SK-N-SH (cell line): ENCODE data around the gene UCP3. TPM values are rescaled to one million over a fixed set of nuclear protein-coding genes. Genes with fewer than 3 reads are reported as not detected.

Source experiments
- CTCF ChIA-PET: fragments of 300-600, 350-600 bp; formaldehyde crosslinking; extraction: SDS; loops from one replicate; lab custom pipeline; 2021; lab: Yijun Ruan, JAX
- POLR2A ChIA-PET: fragments of 350-600 bp; sonication (Branson Sonifier 250); formaldehyde crosslinking; extraction: SDS; loops from one replicate; lab custom pipeline; 2020; ENCODE audit warnings: antibody characterized with exemption, inconsistent platforms; lab: Yijun Ruan, JAX
- DNase-seq: peaks from one replicate; pipeline ENCODE4 v3.0.0; 2012
- H2AFZ ChIP-seq: fragments of 200-600 bp; sonication (generic); 2 replicates; pipeline ENCODE4 v1.8.1; 2016; ENCODE audit warnings: antibody characterized with exemption, mild to moderate bottlenecking, low read depth
- H3F3A ChIP-seq: fragments of 200-600 bp; sonication (generic); replicated peaks from 2 replicates; pipeline ENCODE3; 2016; ENCODE audit warnings: antibody characterized with exemption, mild to moderate bottlenecking; ENCODE audit not compliant: insufficient read depth
- H3K27ac ChIP-seq, 2 experiments: fragments of 200-500 bp in 1 of 2; fragments of 200-600 bp in 1 of 2; sonication (Bioruptor generic) in 1 of 2; sonication (generic), shearing (Covaris generic) in 1 of 2; 2 replicates each; pipeline versions ENCODE4 v1.5.1 to v1.6.1; 2014 to 2016; ENCODE audit warnings: low read depth in 2 of 2, inconsistent platforms in 1 of 2, low read length in 1 of 2, mild to moderate bottlenecking in 1 of 2, mixed read lengths in 1 of 2
- H3K27me3 ChIP-seq: fragments of 200-600 bp; sonication (generic), shearing (Covaris generic); 2 replicates; pipeline ENCODE4 v1.6.1; 2016; ENCODE audit warnings: mixed run types; ENCODE audit not compliant: insufficient read depth
- H3K36me3 ChIP-seq, 2 experiments: fragments of 200-500 bp in 1 of 2; fragments of 200-600 bp in 1 of 2; sonication (Bioruptor generic) in 1 of 2; sonication (generic) in 1 of 2; replicated peaks in 1 of 2; 2 replicates each; pipeline versions ENCODE3 to v1.5.1; 2014 to 2016; ENCODE audit warnings: low read length in 1 of 2, mild to moderate bottlenecking in 1 of 2; ENCODE audit not compliant: insufficient read depth in 2 of 2, control insufficient read depth in 1 of 2
- H3K4me1 ChIP-seq, 2 experiments: fragments of 200-500 bp in 1 of 2; fragments of 200-600 bp in 1 of 2; sonication (Bioruptor generic) in 1 of 2; sonication (generic), shearing (Covaris generic) in 1 of 2; 2 replicates each; pipeline versions ENCODE4 v1.5.1 to v1.6.1; 2014 to 2016; ENCODE audit warnings: low read depth in 1 of 2, low read length in 1 of 2, mixed run types in 1 of 2; ENCODE audit not compliant: insufficient read depth in 2 of 2, control insufficient read depth in 1 of 2
- H3K4me2 ChIP-seq: fragments of 200-600 bp; sonication (generic), shearing (Covaris generic); 2 replicates; pipeline ENCODE4 v1.6.1; 2017; ENCODE audit warnings: mixed run types
- H3K4me3 ChIP-seq, 2 experiments: fragments of 200-500 bp in 1 of 2; fragments of 200-600 bp in 1 of 2; sonication (Bioruptor generic) in 1 of 2; sonication (generic), shearing (Covaris generic) in 1 of 2; 2 replicates each; pipeline versions ENCODE4 v1.5.1 to v1.8.1; 2014 to 2016; ENCODE audit warnings: low read depth in 2 of 2, inconsistent platforms in 1 of 2, low read length in 1 of 2, mild to moderate bottlenecking in 1 of 2, mixed read lengths in 1 of 2, moderate library complexity in 1 of 2
- H3K79me2 ChIP-seq: fragments of 200-600 bp; sonication (generic); 2 replicates; pipeline ENCODE4 v1.8.1; 2017; ENCODE audit warnings: mild to moderate bottlenecking; ENCODE audit not compliant: insufficient read depth
- H3K9ac ChIP-seq: fragments of 200-600 bp; sonication (generic); 2 replicates; pipeline ENCODE4 v1.6.1; 2017; ENCODE audit warnings: mixed run types
- H3K9me2 ChIP-seq: fragments of 200-600 bp; sonication (generic); 2 replicates; pipeline ENCODE4 v1.6.1; 2017; ENCODE audit warnings: mixed run types
- H3K9me3 ChIP-seq: fragments of 200-600 bp; sonication (generic); 2 replicates; pipeline ENCODE4 v1.6.1; 2017; ENCODE audit warnings: mixed run types, mild to moderate bottlenecking, moderate library complexity
- H4K20me1 ChIP-seq: fragments of 200-600 bp; sonication (generic); 2 replicates; pipeline ENCODE4 v1.6.1; 2017; ENCODE audit warnings: mild to moderate bottlenecking, mixed run types; ENCODE audit not compliant: insufficient read depth
- FOXJ3 ChIP-seq: sonication (generic); formaldehyde crosslinking; IDR thresholded peaks from 2 replicates; pipeline ENCODE4 v1.5.1; 2020; ENCODE audit warnings: mild to moderate bottlenecking, missing genetic modification reagents
- NFIC ChIP-seq: IDR thresholded peaks from 2 replicates; pipeline ENCODE4 v1.4.0; 2012; ENCODE audit warnings: borderline replicate concordance
- NRF1 ChIP-seq: IDR thresholded peaks from 2 replicates; pipeline ENCODE4 v1.6.1; 2012; ENCODE audit warnings: low read depth, mild to moderate bottlenecking, low read length
- POLR2AphosphoS5 ChIP-seq: IDR thresholded peaks from 2 replicates; pipeline ENCODE4 v1.6.1; 2012; ENCODE audit warnings: low read depth, low read length
- RAD21 ChIP-seq: IDR thresholded peaks from 2 replicates; pipeline ENCODE4 v1.6.1; 2012; ENCODE audit warnings: mild to moderate bottlenecking, low read length
- SMC3 ChIP-seq: IDR thresholded peaks from 2 replicates; pipeline ENCODE4 v1.6.1; 2012; ENCODE audit warnings: low read depth, low read length, improper control_type of control experiment
- TAF1 ChIP-seq: IDR thresholded peaks from 2 replicates; pipeline ENCODE4 v1.6.1; 2012; ENCODE audit warnings: low read depth, mild to moderate bottlenecking, low read length, moderate library complexity, borderline replicate concordance
- TCF12 ChIP-seq: IDR thresholded peaks from 2 replicates; pipeline ENCODE4 v1.4.0; 2012
- whole genome bisulfite sequencing: methylation state at CpG from one replicate; pipeline ENCODE4 v1.1.6; 2017; ENCODE audit warnings: low lambda C conversion rate; 5-methylcytosine and 5-hydroxymethylcytosine counted together
- polyA plus RNA-seq, 3 experiments: library from polyadenylated mRNA; depleted of rRNA; stranded (reverse); fragments of >200 nt; gene quantifications; 2 replicates each; pipeline ENCODE4 v1.2.3, GENCODE V29; 2012
- TF ChIP-seq, protein P1 (sequence below): IDR thresholded peaks from 2 replicates; pipeline ENCODE4 v1.4.0; 2012; ENCODE audit warnings: low read depth
- TF ChIP-seq, protein P2 (sequence below): fragments of 150-350 bp; IDR thresholded peaks from 2 replicates; pipeline ENCODE4 v1.6.1; 2017; ENCODE audit warnings: antibody characterized with exemption, low read length, low read depth, borderline replicate concordance
- TF ChIP-seq, protein P3 (sequence below): IDR thresholded peaks from 2 replicates; pipeline ENCODE4 v1.4.0; 2012; ENCODE audit warnings: low read depth, borderline replicate concordance

UCP3 gene
- polyA plus RNA-seq, 1 of the 3 experiments (the other 2 are of a cell fraction), result 1.2 TPM

GRCh38 chr11:73962101-73962705 lies 46.7 kb downstream of the UCP3 start:
- no peaks in the 10 kb centered on the region for H3K79me2 ChIP-seq
- no peaks in the 10 kb centered on the region for H3K27me3 ChIP-seq
- POLR2A ChIA-PET, result interaction anchor here (0.9 kb wide), 1 partner anchor 9 kb away, joined by 4 read pairs; no protein-coding TSS in a partner anchor
- CTCF ChIA-PET, result interaction anchor here (1.7 to 3.4 kb wide), 2 partner anchors 20 to 30 kb away, joined by 4 to 21 read pairs; partner anchors contain the start of gene UCP2
- 81% methylated on average over 7 of the region's 7 CpGs for WGBS
- no peak overlapping the region for H3K4me2 ChIP-seq
- H3K9ac ChIP-seq, result no peak overlapping the region
- no peaks in the 10 kb centered on the region for H3F3A ChIP-seq
- DNase-seq, result no peak
- no peak overlapping the region for H2AFZ ChIP-seq
- TF ChIP-seq SMC3, result no peak
- TF ChIP-seq, protein P1, sequence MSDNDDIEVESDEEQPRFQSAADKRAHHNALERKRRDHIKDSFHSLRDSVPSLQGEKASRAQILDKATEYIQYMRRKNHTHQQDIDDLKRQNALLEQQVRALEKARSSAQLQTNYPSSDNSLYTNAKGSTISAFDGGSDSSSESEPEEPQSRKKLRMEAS, result no peak
- TF ChIP-seq, protein P2, sequence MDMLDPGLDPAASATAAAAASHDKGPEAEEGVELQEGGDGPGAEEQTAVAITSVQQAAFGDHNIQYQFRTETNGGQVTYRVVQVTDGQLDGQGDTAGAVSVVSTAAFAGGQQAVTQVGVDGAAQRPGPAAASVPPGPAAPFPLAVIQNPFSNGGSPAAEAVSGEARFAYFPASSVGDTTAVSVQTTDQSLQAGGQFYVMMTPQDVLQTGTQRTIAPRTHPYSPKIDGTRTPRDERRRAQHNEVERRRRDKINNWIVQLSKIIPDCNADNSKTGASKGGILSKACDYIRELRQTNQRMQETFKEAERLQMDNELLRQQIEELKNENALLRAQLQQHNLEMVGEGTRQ, result no peak
- TF ChIP-seq, protein P3, sequence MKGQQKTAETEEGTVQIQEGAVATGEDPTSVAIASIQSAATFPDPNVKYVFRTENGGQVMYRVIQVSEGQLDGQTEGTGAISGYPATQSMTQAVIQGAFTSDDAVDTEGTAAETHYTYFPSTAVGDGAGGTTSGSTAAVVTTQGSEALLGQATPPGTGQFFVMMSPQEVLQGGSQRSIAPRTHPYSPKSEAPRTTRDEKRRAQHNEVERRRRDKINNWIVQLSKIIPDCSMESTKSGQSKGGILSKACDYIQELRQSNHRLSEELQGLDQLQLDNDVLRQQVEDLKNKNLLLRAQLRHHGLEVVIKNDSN, result no peak
- no peak for TF ChIP-seq NFIC
- no peak for TF ChIP-seq NRF1
- no peak for TF ChIP-seq RAD21
- TF ChIP-seq POLR2AphosphoS5, result no peak
- no peak for TF ChIP-seq TCF12
- H3K9me2 ChIP-seq, result no peaks in the 10 kb centered on the region
- H3K27ac ChIP-seq, result no peak overlapping the region
- no peaks in the 10 kb centered on the region for H3K36me3 ChIP-seq
- no peak overlapping the region for H3K4me3 ChIP-seq
- H3K4me1 ChIP-seq, result peaks cover 4 to 5% of the 10 kb centered on the region in 2 experiments; a peak in 2 of 4 replicates
- no peaks in the 10 kb centered on the region for H3K9me3 ChIP-seq
- no peaks in the 10 kb centered on the region for H4K20me1 ChIP-seq

DNA sequence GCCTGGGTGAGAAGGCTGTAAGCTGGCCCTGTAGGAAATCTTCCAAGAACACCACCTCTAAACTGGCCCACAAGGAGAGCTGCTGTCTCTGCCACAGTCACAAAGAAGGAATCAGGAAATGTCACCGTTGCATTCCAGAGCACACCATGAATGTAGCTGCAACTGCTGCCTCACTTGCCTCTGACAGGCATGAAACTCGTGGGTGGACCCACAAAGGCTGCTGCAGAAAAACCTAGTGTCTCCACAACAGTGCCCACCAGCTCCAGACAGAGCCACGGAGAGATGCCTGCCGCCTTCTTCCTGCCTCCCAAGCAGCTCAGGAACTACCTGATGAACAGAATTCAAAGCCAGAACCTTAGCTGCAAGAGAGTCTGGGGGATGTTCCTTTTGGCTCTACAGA lies 47.6 kb downstream of the UCP3 start:
- Histone ChIP-seq H3K79me2 (no peaks in the 10 kb centered on the region), H3K27ac (no peak overlapping the region), H4K20me1 (no peaks in the 10 kb centered on the region), H3K27me3 (no peaks in the 10 kb centered on the region), H3K4me3 (no peak overlapping the region), H3F3A (no peaks in the 10 kb centered on the region), H3K9me2 (no peaks in the 10 kb centered on the region), H3K4me1 (peaks cover 4 to 5% of the 10 kb centered on the region in 2 experiments; a peak in 2 of 4 replicates), H3K4me2 (no peak overlapping the region), H3K9me3 (no peaks in the 10 kb centered on the region), H3K9ac (no peak overlapping the region), H2AFZ (no peak overlapping the region), H3K36me3 (no peaks in the 10 kb centered on the region)
- DNase-seq, result no peak
- TF ChIP-seq NRF1 (no peak), TAF1 (no peak), FOXJ3 (CRISPR knock-in tag) (no peak)
- ChIA-PET CTCF (interaction anchor here (0.6 kb wide), 1 partner anchor 297 kb away, joined by 3 read pairs; no protein-coding TSS in a partner anchor), POLR2A (interaction anchor here (0.9 kb wide), 1 partner anchor 9 kb away, joined by 4 read pairs; no protein-coding TSS in a partner anchor)
- WGBS, result 56% methylated on average over 3 of the region's 4 CpGs
